B cell (primary cell): ENCODE measurements around the gene PWWP2B. TPM values are rescaled to one million over a fixed set of nuclear protein-coding genes. Genes with fewer than 3 reads are reported as not detected.

Source experiments
- ATAC-seq: fragments of 200-7000 bp; cut with Tn5 transposase; one replicate; pipeline ENCODE4 v1.10.0; 2021; ENCODE audit warnings: low read depth, mild to moderate bottlenecking, moderate number of reproducible peaks, moderate library complexity
- CTCF ChIA-PET: fragments of 350-600 bp; sonication (Branson Sonifier 250); formaldehyde crosslinking; loops from one replicate; lab custom pipeline; 2021; ENCODE audit warnings: antibody characterized with exemption, inconsistent platforms; lab: Charles Lee
- POLR2A ChIA-PET: fragments of 350-600 bp; sonication (Branson Sonifier 250); formaldehyde crosslinking; loops from one replicate; lab custom pipeline; 2021; ENCODE audit warnings: antibody characterized with exemption; lab: Charles Lee
- DNase-seq: peaks from one replicate; pipeline ENCODE4 v3.0.0; 2013
- H2AFZ ChIP-seq: 2 replicates; pipeline ENCODE4 v1.6.1; 2012; ENCODE audit warnings: mild to moderate bottlenecking, low read depth, low read length; ENCODE audit not compliant: insufficient read depth, poor library complexity, severe bottlenecking
- H3K27ac ChIP-seq, 2 donors: 1 replicate in 1 of 2; 2 replicates in 1 of 2; pipeline ENCODE4 v1.5.1; 2012 to 2013; ENCODE audit warnings: low read length in 2 of 2, mild to moderate bottlenecking in 2 of 2, moderate library complexity in 1 of 2
- H3K27me3 ChIP-seq, 4 experiments: fragments of 200-600 bp in 1 of 4; sonication (generic) in 1 of 4; replicated peaks in 1 of 4; 1 replicate in 2 of 4; 2 replicates in 2 of 4; pipeline versions ENCODE4 v1.6.1 to v1.7.0; 2013 to 2016; ENCODE audit warnings: low read length in 3 of 4, mild to moderate bottlenecking in 2 of 4, mixed read lengths in 1 of 4, moderate library complexity in 1 of 4; ENCODE audit not compliant: insufficient read depth in 4 of 4, control insufficient read depth in 3 of 4; ENCODE audit errors: control extremely low read depth in 1 of 4
- H3K36me3 ChIP-seq, 2 experiments: replicated peaks in 1 of 2; 1 replicate in 1 of 2; 2 replicates in 1 of 2; pipeline versions ENCODE4 v1.6.1 to v1.7.1; 2013; ENCODE audit warnings: low read length in 1 of 2; ENCODE audit not compliant: insufficient read depth in 2 of 2, control insufficient read depth in 1 of 2; ENCODE audit errors: control extremely low read depth in 1 of 2, extremely low read depth in 1 of 2
- H3K4me1 ChIP-seq, 2 donors: fragments of 200-600 bp in 1 of 2; sonication (generic) in 1 of 2; 1 replicate in 1 of 2; 2 replicates in 1 of 2; pipeline versions ENCODE4 v1.5.1 to v1.6.1; 2013 to 2017; ENCODE audit warnings: low read length in 2 of 2; ENCODE audit not compliant: control insufficient read depth in 2 of 2, insufficient read depth in 2 of 2
- H3K4me2 ChIP-seq: replicated peaks from 2 replicates; pipeline ENCODE3; 2012; ENCODE audit warnings: mild to moderate bottlenecking, low read depth, low read length; ENCODE audit not compliant: poor library complexity, severe bottlenecking
- H3K4me3 ChIP-seq, 5 experiments: fragments of 200-600 bp in 1 of 5; sonication (generic) in 1 of 5; 1 replicate in 3 of 5; 2 replicates in 2 of 5; pipeline versions ENCODE4 v1.5.1 to v1.7.0; 2011 to 2016; ENCODE audit warnings: low read length in 4 of 5, mild to moderate bottlenecking in 4 of 5, low read depth in 2 of 5, control low read depth in 1 of 5, moderate library complexity in 1 of 5; ENCODE audit not compliant: insufficient read depth in 1 of 5; ENCODE audit errors: control extremely low read depth in 1 of 5, extremely low read depth in 1 of 5
- H3K79me2 ChIP-seq: fragments of 200-600 bp; sonication (generic); one replicate; pipeline ENCODE4 v1.6.0; 2016; ENCODE audit warnings: low read length; ENCODE audit not compliant: control insufficient read depth, insufficient read depth
- H3K9ac ChIP-seq: fragments of 200-600 bp; sonication (generic); 2 replicates; pipeline ENCODE4 v1.6.1; 2017; ENCODE audit warnings: mild to moderate bottlenecking, low read length, moderate library complexity
- H3K9me3 ChIP-seq, 3 donors: one replicate each; pipeline versions ENCODE4 v1.6.1 to v1.7.1; 2013; ENCODE audit warnings: low read length in 2 of 3; ENCODE audit not compliant: control insufficient read depth in 2 of 3, insufficient read depth in 1 of 3; ENCODE audit errors: control extremely low read depth in 1 of 3
- H4K20me1 ChIP-seq: 2 replicates; pipeline ENCODE4 v1.6.0; 2012; ENCODE audit warnings: mild to moderate bottlenecking, low read length; ENCODE audit not compliant: insufficient read depth, control insufficient read depth, poor library complexity, severe bottlenecking
- H3K27ac Mint-ChIP-seq: one replicate; pipeline ENCODE4 v1.8.0; 2021; ENCODE audit warnings: mixed read lengths
- H3K27me3 Mint-ChIP-seq: one replicate; pipeline ENCODE4 v1.8.0; 2021; ENCODE audit warnings: mixed read lengths
- H3K4me1 Mint-ChIP-seq: one replicate; pipeline ENCODE4 v1.8.0; 2021; ENCODE audit warnings: mixed read lengths
- H3K4me3 Mint-ChIP-seq: one replicate; pipeline ENCODE4 v1.8.0; 2021; ENCODE audit warnings: mixed read lengths
- H3K9me3 Mint-ChIP-seq: one replicate; pipeline ENCODE4 v1.8.0; 2022; ENCODE audit warnings: mixed read lengths; ENCODE audit not compliant: insufficient read depth
- EZH2 ChIP-seq: IDR thresholded peaks from 2 replicates; pipeline ENCODE4 v1.6.1; 2012; ENCODE audit warnings: borderline replicate concordance, low read depth, mild to moderate bottlenecking, moderate library complexity, low read length; ENCODE audit not compliant: insufficient read depth, poor library complexity, severe bottlenecking
- WGBS: methylation state at CpG from one replicate; pipeline ENCODE4 v1.1.5; 2013; ENCODE audit warnings: missing lambda C conversion rate; ENCODE audit not compliant: insufficient coverage; 5-methylcytosine and 5-hydroxymethylcytosine counted together
- intact Hi-C: fragments of 100-400 bp; cut with micrococcal nuclease; formaldehyde crosslinking; loops from one replicate; pipeline ENCODE4 v1.10.0; 2022
- polyA plus RNA-seq: library from polyadenylated mRNA; depleted of rRNA; stranded (reverse); fragments of >200 nt; gene quantifications from 2 replicates; pipeline ENCODE4 v1.2.3, GENCODE V29; 2012
- total RNA-seq, 2 donors: library from RNA; stranded (reverse); fragments of 120-200 nt in 1 of 2; gene quantifications; 1 replicate in 1 of 2; 2 replicates in 1 of 2; pipeline versions ENCODE4 v1.2.3 to v1.2.4, GENCODE V29; 2013 to 2022
- TF ChIP-seq, protein P1 (sequence below): fragments of 200-600 bp; IDR thresholded peaks from one replicate; pipeline ENCODE4 v1.8.0; 2022; ENCODE audit warnings: antibody characterized with exemption, mild to moderate bottlenecking

The PWWP2B gene
- total and polyA plus RNA-seq, 2 donors (not counting 1 experiment from before 2014, with no cell fraction given): 13.6 to 34.4 TPM

DNA sequence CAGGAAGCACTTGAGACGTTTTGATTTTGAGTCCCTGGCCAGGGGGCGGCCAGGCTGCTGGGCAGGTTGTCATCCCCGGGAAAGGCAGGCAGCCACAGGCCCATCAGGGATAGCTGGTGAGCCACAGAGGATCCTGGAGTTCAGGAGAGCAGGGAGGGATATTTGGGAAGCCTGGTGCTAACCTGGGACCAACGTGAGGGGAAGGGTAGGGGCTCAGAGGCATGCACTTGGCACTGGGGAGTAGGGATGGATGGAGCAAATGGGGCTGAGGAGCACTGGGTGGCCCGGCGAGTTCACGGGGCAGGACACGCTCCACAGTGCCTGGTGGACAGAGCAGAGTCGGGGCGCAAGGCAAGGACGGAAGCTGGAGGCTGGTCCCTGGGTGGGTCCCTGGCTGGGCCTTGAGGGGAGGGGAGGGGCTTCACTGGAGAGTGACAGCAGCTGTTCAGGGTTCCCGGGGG, 34.8 kb upstream of the PWWP2B start:
- H3K9ac ChIP-seq: no peak overlapping the region
- WGBS: 93% methylated on average over 12 of the region's 12 CpGs
- no peak overlapping the region for H3K4me3 ChIP-seq
- Mint-ChIP-seq H3K9me3 (no peaks in the 10 kb centered on the region), H3K27me3 (no peaks in the 10 kb centered on the region), H3K27ac (no peak overlapping the region), H3K4me1 (no peaks in the 10 kb centered on the region), H3K4me3 (no peak overlapping the region)
- intact Hi-C loops: no loop called here
- peaks cover 0 to 7% (median 0%) of the 10 kb centered on the region in 3 donors for H3K9me3 ChIP-seq
- no peaks in the 10 kb centered on the region for H3K79me2 ChIP-seq
- H2AFZ ChIP-seq: no peak overlapping the region
- ChIA-PET CTCF (interaction anchor here (0.9 to 1.6 kb wide), 2 partner anchors 9 to 134 kb away, joined by 3 to 10 read pairs; no protein-coding TSS in a partner anchor), POLR2A (no interaction called here)
- no peak for ATAC-seq
- H3K4me1 ChIP-seq: no peaks in the 10 kb centered on the region
- no peak for DNase-seq
- no peaks in the 10 kb centered on the region for H4K20me1 ChIP-seq
- no peak overlapping the region for H3K4me2 ChIP-seq
- H3K36me3 ChIP-seq: peaks cover 0 to 6% of the 10 kb centered on the region in 2 experiments
- no peak for TF ChIP-seq EZH2
- TF ChIP-seq, protein P1, sequence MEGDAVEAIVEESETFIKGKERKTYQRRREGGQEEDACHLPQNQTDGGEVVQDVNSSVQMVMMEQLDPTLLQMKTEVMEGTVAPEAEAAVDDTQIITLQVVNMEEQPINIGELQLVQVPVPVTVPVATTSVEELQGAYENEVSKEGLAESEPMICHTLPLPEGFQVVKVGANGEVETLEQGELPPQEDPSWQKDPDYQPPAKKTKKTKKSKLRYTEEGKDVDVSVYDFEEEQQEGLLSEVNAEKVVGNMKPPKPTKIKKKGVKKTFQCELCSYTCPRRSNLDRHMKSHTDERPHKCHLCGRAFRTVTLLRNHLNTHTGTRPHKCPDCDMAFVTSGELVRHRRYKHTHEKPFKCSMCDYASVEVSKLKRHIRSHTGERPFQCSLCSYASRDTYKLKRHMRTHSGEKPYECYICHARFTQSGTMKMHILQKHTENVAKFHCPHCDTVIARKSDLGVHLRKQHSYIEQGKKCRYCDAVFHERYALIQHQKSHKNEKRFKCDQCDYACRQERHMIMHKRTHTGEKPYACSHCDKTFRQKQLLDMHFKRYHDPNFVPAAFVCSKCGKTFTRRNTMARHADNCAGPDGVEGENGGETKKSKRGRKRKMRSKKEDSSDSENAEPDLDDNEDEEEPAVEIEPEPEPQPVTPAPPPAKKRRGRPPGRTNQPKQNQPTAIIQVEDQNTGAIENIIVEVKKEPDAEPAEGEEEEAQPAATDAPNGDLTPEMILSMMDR: no peak
- H3K27ac ChIP-seq: no peak overlapping the region
- H3K27me3 ChIP-seq: no peaks in the 10 kb centered on the region

DNA sequence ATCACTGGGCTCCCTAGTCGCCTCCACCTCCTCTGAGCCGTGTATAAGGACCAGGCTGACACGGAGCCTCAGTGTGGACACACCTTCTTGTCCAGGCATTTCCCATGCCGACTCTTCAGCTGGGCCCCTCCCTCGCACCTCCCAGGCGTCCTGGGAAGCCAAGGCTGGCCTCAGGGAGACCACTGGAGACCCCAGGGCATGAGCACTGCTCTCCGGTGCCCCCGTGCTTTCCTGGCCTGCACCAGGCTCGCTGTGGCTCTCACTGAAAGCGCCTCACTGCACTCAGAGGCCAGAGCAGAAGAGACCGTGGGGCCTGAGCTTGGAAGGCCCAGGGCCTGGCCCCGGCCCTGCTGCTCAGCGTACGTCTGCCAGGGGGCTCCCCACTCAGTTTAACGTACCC, 33.6 kb upstream of the PWWP2B start:
- WGBS: 94% methylated on average over 15 of the region's 15 CpGs
- Mint-ChIP-seq H3K27me3 (no peaks in the 10 kb centered on the region), H3K27ac (no peak overlapping the region), H3K9me3 (no peaks in the 10 kb centered on the region), H3K4me1 (no peaks in the 10 kb centered on the region), H3K4me3 (no peak overlapping the region)
- Histone ChIP-seq H3K36me3 (peaks cover 0 to 6% of the 10 kb centered on the region in 2 experiments), H2AFZ (no peak overlapping the region), H3K27me3 (no peaks in the 10 kb centered on the region), H3K9ac (no peak overlapping the region), H3K79me2 (no peaks in the 10 kb centered on the region), H3K4me2 (no peak overlapping the region), H3K4me3 (no peak overlapping the region), H3K4me1 (no peaks in the 10 kb centered on the region), H3K27ac (no peak overlapping the region), H3K9me3 (peaks cover 0 to 7% (median 0%) of the 10 kb centered on the region in 3 donors), H4K20me1 (no peaks in the 10 kb centered on the region)
- intact Hi-C loops: no loop called here
- no peak for DNase-seq
- CTCF ChIA-PET: interaction anchor here (1.6 kb wide), 1 partner anchor 10 kb away, joined by 10 read pairs; no protein-coding TSS in a partner anchor
- ATAC-seq: no peak
- TF ChIP-seq, protein P1: no peak
- no peak for TF ChIP-seq EZH2
- POLR2A ChIA-PET: no interaction called here
